GM18526 (cell line): Measurements from ENCODE around the gene C11orf98.
A peak's percentile ranks its signal among the peaks of the same experiment; 100 is the strongest.

Experiments
- POLR2A ChIP-seq: IDR thresholded peaks from 3 replicates; pipeline ENCODE4 v1.6.1; 2011; ENCODE audit not compliant: insufficient read length; ENCODE audit errors: extremely low read depth

The C11orf98 gene

DNA sequence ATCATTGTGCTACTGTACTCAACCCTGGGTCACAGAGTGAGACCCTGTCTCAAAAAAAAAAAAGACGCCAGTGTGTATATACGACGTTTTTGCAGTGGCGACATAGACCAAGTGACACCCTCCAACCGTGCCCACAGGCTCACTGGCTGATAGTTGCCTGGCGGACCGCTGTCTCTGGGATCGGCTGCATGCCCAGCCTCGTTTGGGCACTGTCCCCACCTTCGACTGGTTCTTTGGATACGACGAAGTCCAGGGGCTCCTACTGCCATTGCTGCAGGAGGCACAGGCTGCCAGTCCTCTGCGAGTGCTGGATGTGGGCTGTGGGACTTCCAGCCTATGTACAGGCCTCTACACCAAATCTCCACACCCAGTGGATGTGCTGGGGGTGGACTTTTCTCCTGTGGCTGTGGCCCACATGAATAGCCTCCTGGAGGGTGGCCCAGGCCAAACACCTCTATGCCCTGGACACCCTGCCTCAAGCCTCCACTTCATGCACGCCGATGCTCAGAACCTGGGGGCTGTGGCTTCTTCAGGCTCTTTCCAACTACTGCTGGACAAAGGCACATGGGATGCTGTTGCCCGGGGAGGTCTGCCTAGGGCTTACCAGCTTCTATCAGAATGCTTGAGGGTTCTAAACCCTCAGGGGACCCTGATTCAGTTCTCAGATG is 1.4 kb upstream of the C11orf98 start:
- TF ChIP-seq POLR2A = no peak

DNA sequence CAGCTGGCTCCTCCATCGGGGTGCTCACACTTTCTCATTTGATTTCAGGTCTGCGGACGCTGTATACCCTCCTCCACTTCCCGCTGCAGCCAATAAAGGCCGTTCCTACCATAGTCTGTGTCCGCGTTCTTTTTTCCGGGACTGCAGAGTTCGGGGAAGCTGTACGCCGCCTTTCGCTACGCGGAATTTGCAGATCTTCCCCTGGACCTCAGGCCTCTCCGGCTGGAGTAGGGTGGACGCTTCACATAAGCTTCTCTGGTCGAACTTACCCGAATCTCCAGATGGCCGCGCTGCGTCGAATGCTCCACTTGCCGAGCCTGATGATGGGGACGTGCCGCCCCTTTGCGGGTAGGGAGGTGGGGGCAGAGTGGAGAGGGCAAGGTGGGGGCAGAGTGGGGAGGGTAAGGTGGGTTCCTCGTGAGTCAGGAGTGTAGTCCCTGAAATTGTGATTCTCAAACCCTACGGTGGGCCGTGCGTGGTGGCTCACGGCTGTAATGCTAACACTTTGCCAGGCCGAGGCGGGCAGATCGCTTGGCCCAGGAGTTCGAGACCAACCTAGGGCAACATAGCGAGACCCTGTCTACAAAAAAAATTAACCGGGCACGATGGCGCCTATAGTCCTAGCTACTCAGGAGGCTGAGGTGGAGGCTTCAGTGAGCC is 719 bp upstream of the C11orf98 start:
- no peak for TF ChIP-seq POLR2A

DNA sequence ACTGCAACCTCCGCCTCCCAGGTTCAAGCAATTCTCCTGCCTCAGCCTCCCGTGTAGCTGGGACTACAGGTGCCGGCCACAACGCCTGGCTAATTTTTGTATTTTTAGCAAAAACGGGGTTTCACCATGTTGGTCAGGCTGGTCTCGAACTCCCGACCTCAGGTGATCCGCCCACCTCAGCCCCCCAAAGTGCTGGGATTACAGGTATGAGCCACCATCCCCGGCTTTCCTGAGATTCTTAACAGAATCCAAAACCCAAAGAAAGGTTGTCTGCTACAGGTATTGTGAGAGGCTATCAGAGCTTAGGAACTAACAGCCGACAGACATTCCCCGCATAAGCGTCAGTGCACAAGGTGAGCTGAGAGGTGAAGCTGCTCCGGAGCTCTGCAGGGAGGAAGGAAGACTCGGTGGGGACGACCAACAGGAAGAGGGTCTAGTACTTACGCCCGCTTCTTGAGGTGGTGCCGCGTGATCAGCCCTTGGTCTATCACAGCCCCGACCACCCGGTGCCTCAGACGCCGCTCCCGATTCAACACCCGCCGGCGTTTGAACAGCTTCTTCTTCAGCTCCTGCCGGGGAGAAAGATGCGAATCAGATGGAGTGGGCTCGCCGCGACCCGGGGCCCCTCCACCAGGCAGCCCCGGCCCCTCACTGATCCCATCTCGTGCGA is 470 bp downstream of the C11orf98 start:
- TF ChIP-seq POLR2A = no peak

DNA sequence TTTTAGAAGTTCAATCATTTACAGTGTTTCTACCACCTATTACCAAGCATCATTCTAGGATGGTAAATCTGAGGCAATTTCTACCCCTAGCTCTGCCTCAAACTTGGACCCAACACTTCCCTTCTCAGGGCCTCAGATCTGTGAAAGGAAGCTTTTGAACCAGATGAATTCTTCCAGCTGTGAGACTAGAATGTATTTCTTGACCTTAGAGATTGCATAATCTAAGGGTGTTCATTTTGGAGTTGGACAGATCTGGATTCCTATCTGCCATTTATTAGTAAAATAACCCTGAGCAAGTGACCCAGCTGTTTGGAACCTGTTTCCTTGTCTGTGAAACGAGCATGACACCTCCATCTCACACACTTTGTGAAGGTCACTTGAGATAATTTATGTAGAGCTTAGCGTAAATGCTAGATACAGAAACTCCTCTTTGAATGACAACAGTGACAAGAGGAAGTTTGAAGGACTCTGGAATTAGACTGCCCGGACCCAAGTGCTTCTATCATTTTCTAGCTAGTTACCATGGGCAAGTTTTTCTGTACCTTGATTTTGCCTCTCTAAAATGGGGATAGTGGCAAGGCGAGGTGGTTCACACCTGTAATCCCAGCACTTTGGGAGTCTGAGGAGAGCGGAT is 8.1 kb downstream of the C11orf98 start:
- no peak for TF ChIP-seq POLR2A

DNA sequence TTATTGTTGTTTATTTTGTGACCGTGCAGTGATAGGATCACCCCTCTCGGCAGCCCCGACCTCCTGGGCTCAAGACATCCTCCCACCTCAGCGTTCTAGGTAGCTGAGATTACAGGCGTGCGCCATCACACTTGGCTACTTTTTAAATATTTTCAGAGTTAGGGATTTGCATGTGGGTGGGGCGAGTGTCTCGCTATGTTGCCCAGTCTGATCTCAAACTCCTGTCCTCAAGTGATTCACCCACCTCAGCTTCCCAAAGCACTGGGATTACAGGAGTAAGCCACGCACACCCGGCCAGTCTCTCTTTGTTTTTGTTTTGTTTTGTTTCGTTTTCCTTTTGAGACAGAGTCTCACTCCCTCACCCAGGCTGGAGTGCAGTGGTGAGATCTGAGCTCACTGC is 10.7 kb downstream of the C11orf98 start:
- no peak for TF ChIP-seq POLR2A

GRCh38 chr11:62652161-62653006 is 12.6 kb downstream of the C11orf98 start:
- no peak for TF ChIP-seq POLR2A

DNA sequence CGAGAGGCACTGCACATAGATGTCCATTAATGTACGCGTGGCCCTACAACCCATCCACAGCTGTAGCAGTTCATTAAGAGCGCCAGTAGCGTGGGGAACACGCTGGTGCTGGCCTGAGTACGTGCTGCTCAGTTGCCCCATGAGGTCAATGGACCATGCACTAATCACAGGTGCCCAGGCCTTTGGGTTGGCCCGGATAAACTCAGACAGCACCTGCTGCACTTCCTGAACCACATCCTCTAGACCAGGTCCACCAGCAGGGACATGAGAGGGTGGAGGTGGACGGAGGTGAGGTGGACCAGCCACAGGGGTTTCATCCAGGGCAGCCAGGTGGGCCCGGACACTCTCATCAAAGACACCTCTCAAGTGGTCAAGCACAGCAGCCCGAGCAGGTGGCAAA is 15.5 kb downstream of the C11orf98 start:
- TF ChIP-seq POLR2A = no peak

DNA sequence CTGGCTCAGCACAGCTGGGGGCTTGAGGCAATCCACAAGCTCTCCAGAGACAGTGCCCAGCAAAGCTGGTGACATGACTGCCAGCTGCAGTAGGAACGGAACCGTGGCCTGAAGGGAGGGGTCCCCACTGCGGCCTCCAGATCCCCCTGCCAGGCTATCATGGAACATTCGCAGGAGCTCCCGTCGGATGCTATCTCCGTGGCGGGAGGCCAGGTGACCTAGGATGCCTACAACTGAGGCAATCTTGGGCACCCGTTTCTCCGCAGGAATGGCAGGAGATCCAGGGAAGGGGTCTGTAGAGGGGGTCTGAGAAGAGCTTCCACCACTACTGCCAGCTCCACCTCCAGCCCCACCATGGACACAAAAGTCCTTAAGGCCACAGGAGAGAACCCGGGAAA is 16.0 kb downstream of the C11orf98 start:
- TF ChIP-seq POLR2A = no peak

DNA sequence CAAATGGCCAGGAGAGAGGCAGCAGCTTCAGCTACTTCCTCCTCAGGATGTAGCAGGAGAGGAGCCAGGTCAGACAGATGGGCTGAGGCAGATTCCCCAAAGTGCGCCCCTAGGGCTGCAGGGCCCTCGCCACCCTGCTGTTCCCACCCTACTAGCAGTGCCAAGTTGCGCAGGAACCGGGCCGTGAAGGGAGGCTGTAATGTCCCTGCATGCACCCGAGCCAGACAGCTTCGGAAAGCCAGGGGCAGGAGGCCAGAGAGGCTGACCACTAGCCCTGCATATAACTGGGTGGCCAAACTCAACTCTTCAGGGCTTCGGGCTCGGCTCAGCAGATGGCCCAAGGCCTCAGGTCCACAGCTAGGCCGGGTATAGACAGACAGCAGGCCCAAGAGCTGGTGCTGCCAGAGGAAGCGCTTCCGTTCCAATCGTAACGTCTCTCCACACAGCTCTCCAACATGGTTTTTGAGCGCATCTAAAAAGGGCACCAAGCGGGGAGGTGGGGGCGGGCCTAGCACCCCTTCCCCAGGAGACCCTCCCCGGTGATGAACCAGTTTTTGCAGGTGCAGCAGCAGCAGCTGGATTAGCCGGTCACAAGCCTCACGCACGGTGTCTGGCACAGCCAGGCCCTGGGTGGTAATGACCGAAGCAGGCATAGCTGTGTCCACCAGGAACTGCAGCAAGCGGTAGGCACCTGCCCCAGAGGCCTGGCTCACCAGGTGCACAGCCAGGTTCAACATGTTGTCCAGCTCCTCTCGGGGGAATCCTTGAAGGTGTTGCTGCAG is 16.6 kb downstream of the C11orf98 start:
- no peak for TF ChIP-seq POLR2A

GRCh38 chr11:62647609-62648005 is 17.4 kb downstream of the C11orf98 start:
- TF ChIP-seq POLR2A = no peak

GRCh38 chr11:62646825-62647608 is 18.0 kb downstream of the C11orf98 start:
- TF ChIP-seq POLR2A = no peak

DNA sequence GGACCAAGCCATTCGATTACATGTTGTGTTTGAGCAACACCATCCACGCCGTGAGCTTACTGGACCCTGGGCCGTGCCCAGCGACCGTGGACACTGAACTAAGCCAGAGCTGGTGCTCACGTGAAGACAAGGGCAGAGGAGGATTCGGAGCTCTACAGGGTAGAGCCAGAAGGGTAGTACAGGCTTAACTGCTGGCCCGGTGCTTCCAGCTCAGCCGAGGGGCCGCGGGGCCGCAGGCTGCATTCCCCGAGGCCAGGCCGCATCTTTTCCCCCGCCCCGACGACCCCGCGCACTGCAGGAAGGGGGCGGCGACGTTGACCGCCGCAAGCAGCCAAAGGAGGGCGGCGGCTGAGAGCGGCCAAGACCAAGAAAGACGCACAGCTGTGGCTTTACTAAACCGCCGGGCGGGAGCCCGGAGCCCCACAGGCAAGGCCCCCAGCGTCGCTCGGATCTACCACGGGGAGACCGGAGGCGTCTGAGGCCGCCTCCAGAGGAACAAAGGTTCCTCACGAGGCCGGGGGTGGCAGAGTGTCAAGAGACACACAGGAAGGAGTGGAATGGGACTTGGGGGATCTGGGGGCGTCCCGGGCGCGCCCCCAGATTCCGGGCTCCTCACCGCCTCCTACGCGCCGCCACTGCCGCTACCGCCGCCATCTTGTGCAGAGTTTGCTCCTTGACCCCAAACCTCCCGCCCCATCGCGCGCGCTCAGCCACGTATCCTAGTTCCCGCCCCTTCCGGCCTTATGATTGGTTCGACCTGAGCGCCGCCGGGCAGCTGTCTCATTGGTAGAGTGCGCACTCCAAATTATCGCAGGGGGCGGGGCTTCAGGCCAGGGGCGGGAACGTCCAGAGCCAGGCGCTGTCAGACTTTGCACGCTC is 18.8 kb downstream of the C11orf98 start, which contains the start of gene GANAB:
Gene GANAB (minus strand): TSS at position 668 of the 879 bp plus-strand sequence. CDS start 14 bp downstream, at position 654.
- TF ChIP-seq POLR2A = peak; percentile 90

- TF ChIP-seq POLR2A = no peak
Observed at GRCh38 chr11:62645671-62645945, 19.4 kb downstream of the C11orf98 start.
